Ishikawa (cell line): ENCODE data around the gene NFYC.

Experiments used
- NFIC ChIP-seq: IDR thresholded peaks from 2 replicates; pipeline ENCODE4 v1.6.1; 2012
- YY1 ChIP-seq: IDR thresholded peaks from 2 replicates; pipeline ENCODE4 v1.6.1; 2012; ENCODE audit warnings: low read depth
- ZBTB7A ChIP-seq: IDR thresholded peaks from 2 replicates; pipeline ENCODE4 v1.6.1; 2012; ENCODE audit warnings: low read depth
- TF ChIP-seq, protein P1 (sequence below): IDR thresholded peaks from 2 replicates; pipeline ENCODE4 v1.6.1; 2012

DNA sequence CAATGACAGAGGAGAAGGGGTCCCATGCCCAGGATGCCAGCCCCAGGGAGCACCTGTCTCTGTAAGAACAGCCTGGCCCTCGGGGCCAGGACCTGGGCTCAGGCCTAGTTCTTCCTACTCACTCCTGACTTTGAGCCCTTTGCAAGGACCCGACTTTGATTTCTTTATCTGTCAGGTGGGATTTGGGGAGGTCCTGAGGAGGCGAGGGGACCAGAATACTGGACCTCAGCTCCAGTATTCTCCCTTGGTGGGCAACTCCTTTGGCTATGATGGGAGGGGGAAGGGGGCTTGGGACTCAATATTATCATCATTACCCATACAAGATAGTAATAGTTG is 110.2 kb downstream of the NFYC start:
- TF ChIP-seq, protein P1, sequence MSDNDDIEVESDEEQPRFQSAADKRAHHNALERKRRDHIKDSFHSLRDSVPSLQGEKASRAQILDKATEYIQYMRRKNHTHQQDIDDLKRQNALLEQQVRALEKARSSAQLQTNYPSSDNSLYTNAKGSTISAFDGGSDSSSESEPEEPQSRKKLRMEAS, result no peak
- TF ChIP-seq YY1 (no peak), NFIC (no peak), ZBTB7A (no peak)
